D721Med (cell line): Measurements from ENCODE around the gene CLEC19A.

Source experiments
- DNase-seq: peaks from one replicate; pipeline ENCODE4 v3.0.0; 2011; ENCODE audit warnings: low spot score; ENCODE audit not compliant: insufficient read length
- FAIRE-seq: peaks from 2 replicates; lab custom pipeline; 2011; peaks lifted over from hg19 to GRCh38; lab: Jason Lieb, UNC
- CTCF ChIP-seq: IDR thresholded peaks from 2 replicates; pipeline ENCODE4 v1.5.1; 2012; ENCODE audit warnings: mild to moderate bottlenecking, control low read depth; ENCODE audit not compliant: insufficient read depth; ENCODE audit errors: missing control alignments

The CLEC19A gene

GRCh38 chr16:19291475-19291874 is 5.9 kb downstream of the CLEC19A start:
- DNase-seq, result no peak
- no peak for TF ChIP-seq CTCF
- no peak for FAIRE-seq

- TF ChIP-seq CTCF, result no peak
- FAIRE-seq (no peak), DNase-seq (no peak)
These were observed 6.7 kb downstream of the CLEC19A start for GRCh38 chr16:19292186-19292585.

DNA sequence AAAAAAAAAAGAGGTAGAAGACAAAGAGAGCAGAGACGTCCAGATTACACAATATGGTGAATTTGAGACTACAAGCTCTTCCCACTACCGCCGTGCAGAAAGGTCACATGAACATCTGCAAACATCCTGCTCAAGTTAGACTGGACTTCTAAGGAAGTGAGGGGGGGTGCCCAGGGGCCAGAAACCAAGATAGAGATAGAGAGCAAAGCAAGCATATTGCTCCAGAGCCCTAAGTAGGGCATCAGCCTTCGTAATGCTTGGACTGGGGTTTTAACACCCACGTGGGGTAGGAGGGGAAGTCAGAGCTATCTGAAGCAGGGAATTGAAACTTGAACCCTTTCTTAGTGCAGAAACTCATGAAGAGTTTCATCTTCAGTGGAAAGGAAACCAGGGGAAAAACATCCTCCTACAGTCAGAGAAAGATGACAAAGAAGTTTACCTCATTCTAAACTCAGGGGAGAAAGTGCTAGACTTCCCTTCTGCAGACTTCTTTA is 8.7 kb downstream of the CLEC19A start:
- TF ChIP-seq CTCF, result no peak
- no peak for DNase-seq
- FAIRE-seq, result no peak

DNA sequence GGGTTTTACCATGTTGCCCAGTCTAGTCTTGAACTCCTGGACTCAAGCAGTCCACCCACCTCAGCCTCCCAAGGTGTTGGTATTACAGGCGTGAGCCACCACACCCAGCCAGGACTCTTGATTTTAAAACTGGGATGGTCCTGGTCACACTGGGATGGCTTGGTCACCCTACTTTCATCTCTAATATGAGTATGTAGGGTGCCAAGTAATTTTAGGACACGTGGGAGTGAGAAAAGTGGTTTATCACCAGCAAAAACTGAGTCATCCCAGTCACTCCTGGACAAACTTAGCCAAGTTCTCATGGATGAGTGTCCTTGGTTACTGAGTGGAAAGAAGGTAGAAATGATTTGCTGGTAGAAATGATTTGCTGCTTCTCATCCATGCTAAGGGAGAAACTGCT is 9.9 kb downstream of the CLEC19A start:
- no peak for FAIRE-seq
- TF ChIP-seq CTCF, result no peak
- no peak for DNase-seq

- FAIRE-seq, result no peak
- TF ChIP-seq CTCF, result no peak
- DNase-seq, result no peak
These were observed 11.9 kb downstream of the CLEC19A start for GRCh38 chr16:19297454-19297853.

GRCh38 chr16:19299565-19299964 is 14.0 kb downstream of the CLEC19A start:
- DNase-seq (no peak), FAIRE-seq (no peak)
- no peak for TF ChIP-seq CTCF

DNA sequence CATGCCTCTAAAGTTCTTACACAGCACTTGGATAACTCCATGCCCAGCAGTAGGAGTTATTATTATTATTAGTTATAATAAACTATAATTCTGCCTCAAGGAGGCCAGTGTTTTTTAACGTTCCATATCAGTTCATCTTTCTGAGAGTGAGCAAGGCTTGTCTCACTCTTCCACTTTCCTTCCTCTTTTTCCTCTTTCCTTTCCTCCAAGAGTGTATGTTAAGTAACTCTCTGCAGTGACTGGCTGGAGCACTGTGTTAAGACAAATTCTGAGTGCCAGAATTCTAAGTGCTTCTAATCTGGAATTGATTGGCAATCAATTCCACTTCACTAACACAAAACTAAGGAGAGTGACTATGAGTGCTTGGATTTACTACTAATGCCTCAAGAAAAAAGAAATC is 16.4 kb downstream of the CLEC19A start:
- FAIRE-seq, result no peak
- DNase-seq, result no peak
- no peak for TF ChIP-seq CTCF
